Duodenal mucosa (tissue), 2 donors: Measurements from ENCODE around the gene DIP2C.
"Not testable (repeated sequence)": the region's sequence is repeated elsewhere in the genome, so short reads cannot be mapped to it uniquely, and the experiment has no call there.

Experiments
- H3K27ac ChIP-seq: one replicate; pipeline ENCODE4 v1.7.0; 2013; ENCODE audit warnings: low read depth, low read length
- H3K27me3 ChIP-seq, 2 donors: one replicate each; pipeline ENCODE4 v1.7.0; 2013; ENCODE audit warnings: low read length in 2 of 2, control low read depth in 1 of 2; ENCODE audit not compliant: insufficient read depth in 2 of 2, control insufficient read depth in 1 of 2
- H3K36me3 ChIP-seq, 2 donors: one replicate each; pipeline ENCODE4 v1.7.0; 2013; ENCODE audit warnings: low read length in 2 of 2, control low read depth in 1 of 2; ENCODE audit not compliant: insufficient read depth in 2 of 2, control insufficient read depth in 1 of 2
- H3K4me1 ChIP-seq, 2 donors: one replicate each; pipeline ENCODE4 v1.7.0; 2013; ENCODE audit warnings: low read length in 2 of 2, control low read depth in 1 of 2; ENCODE audit not compliant: insufficient read depth in 2 of 2, control insufficient read depth in 1 of 2
- H3K4me3 ChIP-seq, 2 donors: one replicate each; pipeline ENCODE4 v1.7.0; 2013; ENCODE audit warnings: low read length in 2 of 2, low read depth in 1 of 2
- H3K9ac ChIP-seq, 2 donors: one replicate each; pipeline ENCODE4 v1.7.0; 2013; ENCODE audit warnings: low read length in 2 of 2, low read depth in 1 of 2
- H3K9me3 ChIP-seq, 2 donors: one replicate each; pipeline ENCODE4 v1.7.0; 2013; ENCODE audit warnings: low read length in 2 of 2, control low read depth in 1 of 2; ENCODE audit not compliant: control insufficient read depth in 1 of 2

DIP2C gene

GRCh38 chr10:519716-520401 lies 169.6 kb downstream of the DIP2C start:
- no peaks in the 10 kb centered on the region for H3K4me1 ChIP-seq
- no peaks in the 10 kb centered on the region for H3K27me3 ChIP-seq
- H3K4me3 ChIP-seq = no peak overlapping the region
- no peak overlapping the region for H3K9ac ChIP-seq
- H3K27ac ChIP-seq = no peak overlapping the region
- H3K36me3 ChIP-seq = no peaks in the 10 kb centered on the region
- H3K9me3 ChIP-seq = no peaks in the 10 kb centered on the region

- Histone ChIP-seq H3K9me3 (no peaks in the 10 kb centered on the region), H3K4me3 (no peak overlapping the region), H3K4me1 (peaks cover 4 to 5% of the 10 kb centered on the region in 2 donors), H3K36me3 (no peaks in the 10 kb centered on the region), H3K9ac (no peak overlapping the region), H3K27ac (no peak overlapping the region), H3K27me3 (no peaks in the 10 kb centered on the region)
Measured at GRCh38 chr10:519055-519715, 170.3 kb downstream of the DIP2C start.

- Histone ChIP-seq H3K9ac (no peak overlapping the region), H3K4me1 (peaks cover 10 to 11% of the 10 kb centered on the region in 2 donors), H3K27ac (no peak overlapping the region), H3K36me3 (no peaks in the 10 kb centered on the region), H3K9me3 (no peaks in the 10 kb centered on the region), H3K4me3 (no peak overlapping the region), H3K27me3 (no peaks in the 10 kb centered on the region)
Measured at GRCh38 chr10:517872-518475, 171.5 kb downstream of the DIP2C start.

- peaks cover 10 to 11% of the 10 kb centered on the region in 2 donors for H3K4me1 ChIP-seq
- no peaks in the 10 kb centered on the region for H3K27me3 ChIP-seq
- no peak overlapping the region for H3K4me3 ChIP-seq
- H3K27ac ChIP-seq = no peak overlapping the region
- no peak overlapping the region for H3K9ac ChIP-seq
- H3K36me3 ChIP-seq = no peaks in the 10 kb centered on the region
- no peaks in the 10 kb centered on the region for H3K9me3 ChIP-seq
Measured at GRCh38 chr10:517241-517830, 172.1 kb downstream of the DIP2C start.

GRCh38 chr10:516764-517163 lies 172.7 kb downstream of the DIP2C start:
- no peaks in the 10 kb centered on the region for H3K27me3 ChIP-seq
- H3K9ac ChIP-seq = no peak overlapping the region
- peaks cover 11% of the 10 kb centered on the region in 2 donors for H3K4me1 ChIP-seq
- no peak overlapping the region for H3K4me3 ChIP-seq
- H3K27ac ChIP-seq = no peak overlapping the region
- no peaks in the 10 kb centered on the region for H3K9me3 ChIP-seq
- H3K36me3 ChIP-seq = no peaks in the 10 kb centered on the region

- no peaks in the 10 kb centered on the region for H3K9me3 ChIP-seq
- H3K27me3 ChIP-seq = no peaks in the 10 kb centered on the region
- no peak overlapping the region for H3K9ac ChIP-seq
- H3K4me1 ChIP-seq = peaks cover 14 to 20% of the 10 kb centered on the region in 2 donors
- H3K4me3 ChIP-seq = no peak overlapping the region
- H3K36me3 ChIP-seq = no peaks in the 10 kb centered on the region
- no peak overlapping the region for H3K27ac ChIP-seq
Measured at GRCh38 chr10:515674-516073, 173.8 kb downstream of the DIP2C start.

GRCh38 chr10:514137-514671 lies 175.3 kb downstream of the DIP2C start:
- no peak overlapping the region for H3K27ac ChIP-seq
- H3K36me3 ChIP-seq = no peaks in the 10 kb centered on the region
- H3K27me3 ChIP-seq = no peaks in the 10 kb centered on the region
- H3K9me3 ChIP-seq = no peaks in the 10 kb centered on the region
- peaks cover 14 to 20% of the 10 kb centered on the region in 2 donors for H3K4me1 ChIP-seq
- peak overlapping the region; percentile 38 to 47 for H3K9ac ChIP-seq
- peak overlapping the region; percentile 44 to 70 for H3K4me3 ChIP-seq

GRCh38 chr10:513393-513792 lies 176.1 kb downstream of the DIP2C start:
- Histone ChIP-seq H3K27me3 (no peaks in the 10 kb centered on the region), H3K9ac (peak overlapping the region; percentile 47 to 73), H3K27ac (no peak overlapping the region), H3K9me3 (no peaks in the 10 kb centered on the region), H3K4me3 (peak overlapping the region; percentile 44 to 70), H3K4me1 (peaks cover 14 to 20% of the 10 kb centered on the region in 2 donors), H3K36me3 (peaks cover 0 to 3% of the 10 kb centered on the region in 2 donors)

- peak overlapping the region in 1 of 2 donors; percentile 70 for H3K4me3 ChIP-seq
- not testable (repeated sequence) for H3K27me3 ChIP-seq, H3K9me3 ChIP-seq, H3K27ac ChIP-seq, H3K36me3 ChIP-seq, H3K9ac ChIP-seq
- peaks cover 14 to 20% of the 10 kb centered on the region in 2 donors for H3K4me1 ChIP-seq
Measured at GRCh38 chr10:512661-513060, 176.8 kb downstream of the DIP2C start.

GRCh38 chr10:511849-512191 lies 177.6 kb downstream of the DIP2C start:
- H3K4me3 ChIP-seq = no peak overlapping the region
- no peaks in the 10 kb centered on the region for H3K9me3 ChIP-seq
- peak overlapping the region in 1 of 2 donors; percentile 7 for H3K9ac ChIP-seq
- H3K4me1 ChIP-seq = peaks cover 14 to 20% of the 10 kb centered on the region in 2 donors
- H3K27me3 ChIP-seq = no peaks in the 10 kb centered on the region
- peaks cover 0 to 3% of the 10 kb centered on the region in 2 donors for H3K36me3 ChIP-seq
- no peak overlapping the region for H3K27ac ChIP-seq
